Activated CD4-positive, alpha-beta T cell treated with anti-CD3 and anti-CD28 coated beads, Interleukin-2, amount 10 ng/mL, durations not matched to agents 24 days and 14 days (primary cell): ENCODE results near the gene UBR4. TPM values are rescaled to one million over a fixed set of nuclear protein-coding genes. Genes with fewer than 3 reads are reported as not detected.

Experiments
- DNase-seq: peaks from one replicate; pipeline ENCODE4 v3.0.0; 2022
- H3K27ac Mint-ChIP-seq: one replicate; pipeline ENCODE4 v1.8.0; 2022; ENCODE audit warnings: mild to moderate bottlenecking, mixed read lengths
- H3K27me3 Mint-ChIP-seq: one replicate; pipeline ENCODE4 v1.8.0; 2022; ENCODE audit warnings: mixed read lengths
- H3K36me3 Mint-ChIP-seq: one replicate; pipeline ENCODE4 v1.8.0; 2022; ENCODE audit warnings: low read depth, mild to moderate bottlenecking, mixed read lengths
- H3K4me1 Mint-ChIP-seq: one replicate; pipeline ENCODE4 v1.8.0; 2021; ENCODE audit warnings: mixed read lengths
- H3K4me3 Mint-ChIP-seq: one replicate; pipeline ENCODE4 v1.8.0; 2022; ENCODE audit warnings: mild to moderate bottlenecking, moderate library complexity, mixed read lengths
- H3K9me3 Mint-ChIP-seq: one replicate; pipeline ENCODE4 v1.8.0; 2021; ENCODE audit warnings: mixed read lengths
- intact Hi-C: fragments of 100-400 bp; cut with micrococcal nuclease; formaldehyde crosslinking; loops from one replicate; pipeline ENCODE4 v1.15.1; 2023
- total RNA-seq: library from RNA; stranded (reverse); gene quantifications from 2 replicates; pipeline ENCODE4 v1.2.3, GENCODE V29; 2022

UBR4 gene
- total RNA-seq, 1 donor from 2014 or later: 162 TPM

- Mint-ChIP-seq H3K36me3 (peaks cover 36% of the 10 kb centered on the region), H3K27ac (no peak overlapping the region), H3K4me1 (peaks cover 28% of the 10 kb centered on the region), H3K9me3 (no peaks in the 10 kb centered on the region), H3K27me3 (no peaks in the 10 kb centered on the region), H3K4me3 (no peak overlapping the region)
- intact Hi-C loops: loop anchor here (5.0 kb wide), 1 partner anchor 144 kb away; no protein-coding TSS in a partner anchor
- DNase-seq: no peak
Measured at GRCh38 chr1:19070891-19071621, 139.0 kb downstream of the UBR4 start.

DNA sequence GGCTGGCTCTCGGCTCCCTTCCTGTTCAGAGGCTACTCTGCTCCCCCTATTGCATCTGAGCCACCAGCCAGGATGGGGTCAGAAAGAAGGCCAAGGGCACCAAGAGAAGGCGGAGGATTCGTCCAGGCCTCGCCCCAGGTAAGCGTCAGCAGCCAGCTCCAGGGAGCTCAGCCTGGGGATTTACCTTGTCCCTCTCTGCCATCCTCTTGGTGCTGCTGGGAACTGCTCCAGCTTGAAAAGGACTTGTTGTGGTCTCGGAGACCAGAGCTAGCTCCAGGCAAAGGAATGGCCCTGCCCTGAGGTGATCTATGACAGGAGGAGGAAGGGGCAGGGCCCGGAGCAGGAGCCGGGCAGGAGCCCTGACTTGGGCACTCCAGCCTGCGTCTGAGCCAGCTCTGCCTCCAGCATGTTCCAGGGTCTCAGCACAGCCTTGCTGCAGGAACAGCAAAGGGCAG lies 139.8 kb downstream of the UBR4 start:
- H3K4me1 Mint-ChIP-seq: peaks cover 22% of the 10 kb centered on the region
- intact Hi-C loops: loop anchor here (5.0 kb wide), 1 partner anchor 143 kb away; no protein-coding TSS in a partner anchor

GRCh38 chr1:19068639-19069276 lies 141.3 kb downstream of the UBR4 start:
- Mint-ChIP-seq H3K27ac (no peak overlapping the region), H3K36me3 (peaks cover 16% of the 10 kb centered on the region), H3K4me1 (peaks cover 8% of the 10 kb centered on the region), H3K4me3 (no peak overlapping the region), H3K27me3 (no peaks in the 10 kb centered on the region), H3K9me3 (no peaks in the 10 kb centered on the region)
- DNase-seq: no peak
- intact Hi-C loops: no loop called here

More for the DNA sequence above, 139.8 kb downstream of the UBR4 start:
- Mint-ChIP-seq H3K4me3 (no peak overlapping the region), H3K36me3 (peaks cover 28% of the 10 kb centered on the region), H3K27ac (no peak overlapping the region), H3K27me3 (no peaks in the 10 kb centered on the region), H3K9me3 (no peaks in the 10 kb centered on the region)
- no peak for DNase-seq

DNA sequence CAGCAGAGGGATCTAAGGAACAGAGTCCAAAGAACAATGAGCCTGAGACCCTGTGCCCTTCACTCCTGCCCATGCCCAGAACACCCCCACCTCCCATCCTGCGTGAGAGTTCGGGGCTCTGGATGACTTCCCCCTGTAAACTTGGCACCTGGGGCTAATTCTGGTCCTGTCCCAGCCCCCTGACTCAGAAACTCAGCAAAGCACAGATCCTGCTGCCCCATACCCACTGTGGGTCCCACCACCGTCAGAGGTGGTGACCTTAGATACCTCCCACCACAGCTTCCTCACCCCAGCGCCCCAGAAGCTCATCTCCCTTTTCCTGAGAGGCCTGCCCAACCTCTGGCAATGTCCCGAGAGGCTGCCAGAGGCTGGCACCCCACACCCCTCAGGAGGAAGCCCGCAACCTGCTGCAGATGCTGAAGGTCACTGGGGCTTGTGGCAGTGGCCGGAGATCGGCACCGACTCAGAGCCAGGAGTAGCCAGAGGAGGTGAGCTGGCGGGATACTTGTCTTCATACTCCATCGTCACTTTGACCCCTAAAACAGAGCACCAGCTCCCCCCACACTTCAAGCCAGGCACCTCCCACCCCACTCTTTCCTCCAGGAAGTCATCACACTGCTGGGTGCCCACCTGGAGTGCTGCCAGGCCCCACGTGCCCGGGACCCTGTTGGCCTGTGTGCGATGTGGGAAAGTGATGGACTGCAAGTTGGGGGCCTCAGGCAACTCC lies 142.0 kb downstream of the UBR4 start:
- Mint-ChIP-seq H3K36me3 (peaks cover 11% of the 10 kb centered on the region), H3K9me3 (no peaks in the 10 kb centered on the region), H3K27me3 (no peaks in the 10 kb centered on the region), H3K4me1 (peaks cover 5% of the 10 kb centered on the region), H3K4me3 (no peak overlapping the region), H3K27ac (no peak overlapping the region)
- intact Hi-C loops: no loop called here
- no peak for DNase-seq

- H3K36me3 Mint-ChIP-seq: peaks cover 6% of the 10 kb centered on the region
- H3K4me3 Mint-ChIP-seq: no peak overlapping the region
- H3K27ac Mint-ChIP-seq: no peak overlapping the region
- H3K4me1 Mint-ChIP-seq: peaks cover 5% of the 10 kb centered on the region
- peaks cover under 1% of the 10 kb centered on the region for H3K9me3 Mint-ChIP-seq
- intact Hi-C loops: no loop called here
- H3K27me3 Mint-ChIP-seq: no peaks in the 10 kb centered on the region
- no peak for DNase-seq
Measured at GRCh38 chr1:19067182-19067911, 142.7 kb downstream of the UBR4 start.

GRCh38 chr1:19066874-19067181 lies 143.2 kb downstream of the UBR4 start:
- intact Hi-C loops: no loop called here
- H3K27ac Mint-ChIP-seq: no peak overlapping the region
- H3K36me3 Mint-ChIP-seq: peaks cover 6% of the 10 kb centered on the region
- H3K27me3 Mint-ChIP-seq: no peaks in the 10 kb centered on the region
- H3K9me3 Mint-ChIP-seq: peaks cover 6% of the 10 kb centered on the region
- no peak overlapping the region for H3K4me3 Mint-ChIP-seq
- peaks cover 6% of the 10 kb centered on the region for H3K4me1 Mint-ChIP-seq
- DNase-seq: no peak

- peaks cover 8% of the 10 kb centered on the region for H3K9me3 Mint-ChIP-seq
- H3K4me1 Mint-ChIP-seq: peaks cover 6% of the 10 kb centered on the region
- no peak overlapping the region for H3K27ac Mint-ChIP-seq
- H3K27me3 Mint-ChIP-seq: no peaks in the 10 kb centered on the region
- no peak overlapping the region for H3K4me3 Mint-ChIP-seq
- peaks cover 4% of the 10 kb centered on the region for H3K36me3 Mint-ChIP-seq
- intact Hi-C loops: no loop called here
- no peak for DNase-seq
Measured at GRCh38 chr1:19066248-19066873, 143.7 kb downstream of the UBR4 start.

DNA sequence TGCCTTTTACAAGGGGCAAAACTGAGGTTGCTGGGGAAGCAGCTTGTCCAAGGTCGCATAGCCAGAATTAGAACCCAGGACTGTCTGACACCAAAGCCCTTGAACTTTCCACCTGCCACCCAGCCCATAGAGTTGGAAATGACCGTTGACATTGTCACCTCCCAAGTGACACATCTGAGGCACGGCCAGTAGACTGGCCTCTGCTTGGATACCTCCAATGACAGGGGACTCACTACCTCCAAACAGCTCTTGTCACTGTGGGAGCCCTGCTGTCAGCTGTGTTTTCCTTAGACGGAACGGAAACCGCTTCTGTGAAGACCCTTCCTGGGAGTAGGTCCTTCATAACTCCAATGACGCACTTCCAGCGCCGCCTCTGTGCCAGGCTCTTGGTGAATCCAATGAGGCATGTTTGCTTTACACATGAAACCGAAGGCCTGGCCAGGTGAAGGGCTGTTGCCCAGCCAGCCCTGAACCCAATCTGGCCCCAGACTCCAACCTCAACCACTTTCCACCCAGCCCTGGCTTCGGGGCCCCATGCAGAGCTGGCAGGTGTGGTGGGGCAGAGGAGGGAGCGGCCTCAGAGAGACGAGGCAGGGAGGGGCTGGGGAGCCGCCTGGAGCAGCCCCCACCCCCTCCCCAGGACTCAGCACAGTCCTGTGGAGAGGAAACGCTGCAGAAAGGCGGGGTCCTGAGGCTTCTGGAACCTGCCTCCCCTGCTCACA lies 144.4 kb downstream of the UBR4 start:
- no peaks in the 10 kb centered on the region for H3K27me3 Mint-ChIP-seq
- H3K4me3 Mint-ChIP-seq: no peak overlapping the region
- H3K4me1 Mint-ChIP-seq: peaks cover 4% of the 10 kb centered on the region
- intact Hi-C loops: no loop called here
- peaks cover 14% of the 10 kb centered on the region for H3K9me3 Mint-ChIP-seq
- DNase-seq: no peak
- H3K27ac Mint-ChIP-seq: no peak overlapping the region
- peaks cover 5% of the 10 kb centered on the region for H3K36me3 Mint-ChIP-seq

GRCh38 chr1:19064906-19065450 lies 145.1 kb downstream of the UBR4 start:
- peaks cover 14% of the 10 kb centered on the region for H3K9me3 Mint-ChIP-seq
- no peaks in the 10 kb centered on the region for H3K27me3 Mint-ChIP-seq

DNA sequence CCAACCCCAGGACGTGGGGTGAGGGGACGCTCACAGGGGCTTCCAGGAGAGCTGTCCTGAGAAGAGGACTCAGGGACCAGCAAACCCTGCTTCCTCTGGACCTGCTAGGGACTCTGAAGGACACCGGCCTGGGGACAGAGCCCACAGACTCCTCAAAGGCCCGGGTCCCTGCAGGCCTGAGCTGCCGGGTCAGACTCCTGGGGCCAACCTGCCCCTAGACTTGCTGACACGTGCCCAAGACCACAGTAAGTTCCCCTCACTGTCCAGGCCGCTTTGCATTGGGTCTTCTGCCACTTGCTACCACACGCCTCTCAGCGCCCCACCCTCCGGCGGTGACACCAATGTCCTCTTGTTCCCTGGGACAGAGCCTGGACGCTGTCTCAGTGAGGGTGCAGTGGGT lies 146.9 kb downstream of the UBR4 start:
- H3K27ac Mint-ChIP-seq: no peak overlapping the region
- DNase-seq: no peak
- peaks cover 3% of the 10 kb centered on the region for H3K4me1 Mint-ChIP-seq
- no peak overlapping the region for H3K4me3 Mint-ChIP-seq
- intact Hi-C loops: no loop called here
- H3K9me3 Mint-ChIP-seq: peaks cover 14% of the 10 kb centered on the region
- H3K36me3 Mint-ChIP-seq: peaks cover 4% of the 10 kb centered on the region
- peaks cover 5% of the 10 kb centered on the region for H3K27me3 Mint-ChIP-seq

More at GRCh38 chr1:19064906-19065450, 145.1 kb downstream of the UBR4 start:
- H3K27ac Mint-ChIP-seq: no peak overlapping the region
- peaks cover 4% of the 10 kb centered on the region for H3K36me3 Mint-ChIP-seq
- H3K4me1 Mint-ChIP-seq: peaks cover 3% of the 10 kb centered on the region
- no peak overlapping the region for H3K4me3 Mint-ChIP-seq
- no peak for DNase-seq
- intact Hi-C loops: no loop called here

DNA sequence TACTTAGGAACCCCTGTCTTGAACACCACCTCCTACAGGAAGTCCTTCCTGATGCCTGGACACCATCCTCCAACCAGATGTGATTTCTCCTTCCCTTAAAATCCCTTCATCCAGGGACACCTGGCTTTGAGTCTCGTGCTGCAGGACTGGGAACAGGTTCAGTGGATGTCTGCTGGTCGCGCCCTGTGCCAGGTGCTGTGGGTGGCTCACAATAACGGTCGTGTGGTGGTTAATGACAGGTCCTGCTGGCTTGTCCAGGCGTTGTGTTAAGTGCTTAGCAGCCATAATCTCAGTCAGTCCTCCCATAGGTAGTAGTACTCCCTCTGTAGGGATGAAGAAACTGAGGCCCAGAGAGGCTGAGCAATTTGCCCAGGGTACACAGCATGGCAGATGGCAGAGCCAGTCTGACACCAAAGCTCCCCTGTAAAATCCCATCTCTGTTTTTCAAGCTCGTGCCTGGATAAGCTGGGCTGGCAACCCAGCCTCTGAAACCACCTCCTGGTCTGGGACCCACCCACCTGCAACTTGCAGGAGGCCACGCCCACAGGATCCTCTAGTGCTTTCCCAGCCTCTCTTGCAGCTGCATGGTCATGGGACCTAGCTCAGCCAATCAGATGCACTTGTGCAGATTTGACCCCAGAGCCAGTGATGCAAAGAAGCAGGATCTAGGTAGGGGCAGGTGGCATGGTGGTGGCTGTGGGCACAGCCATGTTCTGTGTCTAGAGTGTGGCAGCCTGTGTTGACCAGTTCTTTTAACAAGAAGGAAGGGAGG lies 147.6 kb downstream of the UBR4 start:
- peaks cover 3% of the 10 kb centered on the region for H3K4me1 Mint-ChIP-seq
- intact Hi-C loops: no loop called here
- H3K36me3 Mint-ChIP-seq: peaks cover 4% of the 10 kb centered on the region
- peak; percentile 75 for DNase-seq
- H3K4me3 Mint-ChIP-seq: no peak overlapping the region
- peaks cover 14% of the 10 kb centered on the region for H3K9me3 Mint-ChIP-seq
- H3K27ac Mint-ChIP-seq: no peak overlapping the region
- peaks cover 5% of the 10 kb centered on the region for H3K27me3 Mint-ChIP-seq

- no peak for DNase-seq
- Mint-ChIP-seq H3K9me3 (peaks cover 14% of the 10 kb centered on the region), H3K36me3 (peaks cover 4% of the 10 kb centered on the region), H3K27ac (no peak overlapping the region), H3K4me1 (peaks cover 3% of the 10 kb centered on the region), H3K27me3 (peaks cover 8% of the 10 kb centered on the region), H3K4me3 (no peak overlapping the region)
- intact Hi-C loops: no loop called here
Measured at GRCh38 chr1:19061798-19062197, 148.3 kb downstream of the UBR4 start.
